ENCODE data around the gene LRMDA.

Gene LRMDA

GRCh38 chr10:75904499-75905283 is 473.3 kb downstream of the LRMDA start:
- H2AFZ ChIP-seq (ENCODE audit: low read depth, low read length, severe bottlenecking), result no peak overlapping the region

GRCh38 chr10:75905490-75905889 is 474.1 kb downstream of the LRMDA start:
- H3K9me3 ChIP-seq (ENCODE audit: insufficient read depth, low read length), result no peaks in the 10 kb centered on the region
- no peak overlapping the region for H2AFZ ChIP-seq (ENCODE audit: low read depth, low read length, severe bottlenecking)
- H3K9me2 ChIP-seq (replicated peaks; ENCODE audit: insufficient read depth, low read length), result no peaks in the 10 kb centered on the region
- no peaks in the 10 kb centered on the region for H4K20me1 ChIP-seq (ENCODE audit: low read depth, low read length)
- H3K4me2 ChIP-seq (ENCODE audit: low read depth, low read length, poor library complexity, severe bottlenecking), result no peak overlapping the region
- H3K27ac ChIP-seq (ENCODE audit: low read depth, low read length), result no peak overlapping the region
- H3K9ac ChIP-seq (ENCODE audit: low read length), result no peak overlapping the region
- no peak for TF ChIP-seq EZH2phosphoT487 (conservative IDR thresholded peaks at IDR 0.05; ENCODE audit: low read length)
- no peak for TF ChIP-seq CTCF (IDR thresholded peaks at IDR 0.05; ENCODE audit: insufficient read depth, low read length, poor library complexity, severe bottlenecking)
- no peaks in the 10 kb centered on the region for H3K27me3 ChIP-seq (ENCODE audit: low read length)
- no peaks in the 10 kb centered on the region for H3K79me2 ChIP-seq (ENCODE audit: insufficient read depth, low read length)
- H3K4me3 ChIP-seq (ENCODE audit: insufficient read depth, low read length, poor library complexity, severe bottlenecking), result no peak overlapping the region
- H3F3A ChIP-seq (ENCODE audit: insufficient read depth), result no peaks in the 10 kb centered on the region
- H3K36me3 ChIP-seq (ENCODE audit: low read length), result no peaks in the 10 kb centered on the region

More at GRCh38 chr10:75904499-75905283, 473.3 kb downstream of the LRMDA start:
- Histone ChIP-seq H3K27me3 (ENCODE audit: low read length) (no peaks in the 10 kb centered on the region), H3K9me3 (ENCODE audit: insufficient read depth, low read length) (no peaks in the 10 kb centered on the region), H3F3A (ENCODE audit: insufficient read depth) (no peaks in the 10 kb centered on the region), H4K20me1 (ENCODE audit: low read depth, low read length) (no peaks in the 10 kb centered on the region), H3K4me3 (ENCODE audit: insufficient read depth, low read length, poor library complexity, severe bottlenecking) (no peak overlapping the region), H3K79me2 (ENCODE audit: insufficient read depth, low read length) (no peaks in the 10 kb centered on the region), H3K27ac (ENCODE audit: low read depth, low read length) (no peak overlapping the region), H3K9ac (ENCODE audit: low read length) (no peak overlapping the region), H3K9me2 (replicated peaks; ENCODE audit: insufficient read depth, low read length) (no peaks in the 10 kb centered on the region), H3K36me3 (ENCODE audit: low read length) (no peaks in the 10 kb centered on the region), H3K4me2 (ENCODE audit: low read depth, low read length, poor library complexity, severe bottlenecking) (no peak overlapping the region)
- TF ChIP-seq CTCF (IDR thresholded peaks at IDR 0.05; ENCODE audit: insufficient read depth, low read length, poor library complexity, severe bottlenecking) (no peak), EZH2phosphoT487 (conservative IDR thresholded peaks at IDR 0.05; ENCODE audit: low read length) (no peak)

- TF ChIP-seq CTCF (IDR thresholded peaks at IDR 0.05; ENCODE audit: insufficient read depth, low read length, poor library complexity, severe bottlenecking) (no peak), EZH2phosphoT487 (conservative IDR thresholded peaks at IDR 0.05; ENCODE audit: low read length) (no peak)
- Histone ChIP-seq H2AFZ (ENCODE audit: low read depth, low read length, severe bottlenecking) (no peak overlapping the region), H3K4me3 (ENCODE audit: insufficient read depth, low read length, poor library complexity, severe bottlenecking) (no peak overlapping the region), H3K36me3 (ENCODE audit: low read length) (no peaks in the 10 kb centered on the region), H3K9ac (ENCODE audit: low read length) (no peak overlapping the region), H3K27ac (ENCODE audit: low read depth, low read length) (no peak overlapping the region), H3F3A (ENCODE audit: insufficient read depth) (no peaks in the 10 kb centered on the region), H3K9me2 (replicated peaks; ENCODE audit: insufficient read depth, low read length) (no peaks in the 10 kb centered on the region), H3K9me3 (ENCODE audit: insufficient read depth, low read length) (no peaks in the 10 kb centered on the region), H3K27me3 (ENCODE audit: low read length) (no peaks in the 10 kb centered on the region), H3K4me2 (ENCODE audit: low read depth, low read length, poor library complexity, severe bottlenecking) (no peak overlapping the region), H4K20me1 (ENCODE audit: low read depth, low read length) (no peaks in the 10 kb centered on the region), H3K79me2 (ENCODE audit: insufficient read depth, low read length) (no peaks in the 10 kb centered on the region)
Measured at GRCh38 chr10:75910032-75910431, 478.6 kb downstream of the LRMDA start.

All from SU-DHL-6 (cell line).